GM10266 (cell line): ENCODE measurements around the gene ZFP62.
A peak's percentile ranks its signal among the peaks of the same experiment; 100 is the strongest.

Experiments used
- DNase-seq: peaks from one replicate; pipeline ENCODE4 v3.0.0; 2012; ENCODE audit errors: extremely low spot score
- CTCF ChIP-seq: IDR thresholded peaks from 2 replicates; pipeline ENCODE4 v1.5.1; 2012; ENCODE audit warnings: mild to moderate bottlenecking, low read depth; ENCODE audit not compliant: control insufficient read depth, insufficient read depth; ENCODE audit errors: missing control alignments

Gene ZFP62

DNA sequence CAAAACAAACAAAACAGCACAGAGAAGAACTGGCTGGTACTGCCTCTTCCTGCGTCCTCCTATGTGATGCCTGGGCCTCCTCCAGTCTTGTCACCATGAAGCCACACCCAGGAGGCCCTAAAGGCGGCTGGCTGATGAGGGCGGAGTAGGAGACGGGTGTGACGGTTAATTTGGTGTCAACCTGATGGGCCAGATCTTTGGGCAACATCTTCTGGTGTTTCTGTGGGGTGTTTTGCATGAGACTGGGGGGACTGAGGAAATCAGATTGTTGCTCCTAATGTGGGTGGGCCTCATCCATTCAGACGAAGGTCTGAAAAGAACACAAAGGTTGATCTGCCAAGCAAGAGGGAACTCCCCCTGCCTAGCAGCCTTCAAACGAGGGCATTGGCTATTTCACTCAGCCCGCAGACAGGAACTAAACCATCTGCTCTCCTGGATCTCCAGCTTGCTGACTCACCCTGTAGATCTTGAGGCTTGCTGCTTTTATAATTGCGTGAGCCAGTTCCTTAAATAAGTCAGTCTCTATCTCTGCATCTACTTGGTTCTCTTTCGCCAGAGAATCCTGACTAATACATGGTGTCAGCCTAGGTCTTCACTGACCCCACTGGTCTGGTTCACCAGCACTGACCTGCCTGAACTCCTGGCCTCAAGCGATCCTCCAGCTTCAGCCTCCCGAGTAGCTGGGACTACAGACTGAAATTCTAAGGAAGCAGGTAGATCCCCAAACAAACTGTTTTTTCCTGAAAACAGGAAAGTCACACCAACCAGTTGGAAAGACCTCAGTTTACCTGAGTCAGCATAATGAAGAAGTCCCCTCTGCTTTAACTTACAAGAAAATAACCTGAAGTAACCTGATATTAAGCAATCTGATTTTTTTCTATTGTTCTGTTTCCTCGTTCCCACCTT lies 12.8 kb upstream of the ZFP62 start:
- DNase-seq = no peak
- TF ChIP-seq CTCF = no peak

GRCh38 chr5:180872419-180872818 lies 11.3 kb upstream of the ZFP62 start:
- TF ChIP-seq CTCF = no peak
- DNase-seq = no peak

DNA sequence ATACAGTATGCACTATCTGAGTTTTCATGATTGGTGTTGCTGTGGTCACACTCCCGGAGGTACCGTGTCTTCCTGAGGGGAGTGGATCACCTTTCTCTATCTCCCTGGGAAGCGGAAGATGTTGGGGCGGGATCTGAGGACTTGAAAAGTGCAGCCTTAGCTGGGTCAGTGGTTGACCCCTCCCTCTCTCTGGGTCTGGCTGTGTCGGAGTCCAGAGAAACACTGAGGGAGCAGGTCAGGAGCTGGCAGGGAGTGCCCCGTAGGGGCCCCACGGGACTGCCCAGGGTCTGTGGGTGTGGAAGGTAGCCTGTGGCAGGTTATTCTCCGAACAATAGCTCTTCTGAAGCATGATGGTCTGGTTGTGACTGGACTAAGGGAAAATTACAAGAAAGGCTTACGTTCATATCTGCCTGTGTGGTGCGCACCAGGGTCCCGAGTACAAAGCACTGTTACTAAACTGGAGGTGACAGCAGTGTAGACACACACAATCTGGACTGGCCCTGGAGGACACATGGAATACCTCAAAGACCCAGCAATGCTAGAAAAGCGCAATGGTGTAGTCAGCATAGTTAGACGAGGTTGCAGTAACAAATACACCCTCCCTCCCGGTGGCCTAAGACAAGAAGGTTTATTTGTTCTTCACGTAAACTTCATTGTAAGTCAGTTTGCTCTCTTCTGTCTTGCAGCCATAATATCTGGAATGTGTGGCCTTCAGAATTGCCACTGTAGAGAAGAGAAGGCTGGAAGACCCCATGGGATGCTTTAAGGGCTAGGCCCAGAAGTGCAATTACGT lies 9.4 kb upstream of the ZFP62 start:
- DNase-seq = no peak
- TF ChIP-seq CTCF = no peak

DNA sequence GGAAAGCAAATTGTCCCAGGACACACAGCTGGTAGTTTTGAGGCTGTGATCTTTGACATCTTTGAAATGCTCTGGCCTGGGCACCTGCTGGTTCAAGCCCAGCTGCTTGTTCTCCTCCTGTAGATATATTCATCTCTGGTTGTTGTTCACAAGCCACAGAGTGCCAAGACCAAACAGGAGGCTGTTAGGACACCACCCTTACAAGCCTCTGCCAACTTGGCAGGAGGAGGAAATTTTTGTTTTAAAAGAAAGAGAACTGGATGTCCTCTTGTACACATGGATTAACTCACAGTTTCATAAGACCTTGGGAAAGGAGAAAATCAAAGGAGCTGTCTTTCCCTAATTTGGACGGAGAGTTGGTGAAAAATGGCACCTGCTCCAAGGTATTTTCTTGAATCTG lies 8.5 kb upstream of the ZFP62 start:
- no peak for DNase-seq

DNA sequence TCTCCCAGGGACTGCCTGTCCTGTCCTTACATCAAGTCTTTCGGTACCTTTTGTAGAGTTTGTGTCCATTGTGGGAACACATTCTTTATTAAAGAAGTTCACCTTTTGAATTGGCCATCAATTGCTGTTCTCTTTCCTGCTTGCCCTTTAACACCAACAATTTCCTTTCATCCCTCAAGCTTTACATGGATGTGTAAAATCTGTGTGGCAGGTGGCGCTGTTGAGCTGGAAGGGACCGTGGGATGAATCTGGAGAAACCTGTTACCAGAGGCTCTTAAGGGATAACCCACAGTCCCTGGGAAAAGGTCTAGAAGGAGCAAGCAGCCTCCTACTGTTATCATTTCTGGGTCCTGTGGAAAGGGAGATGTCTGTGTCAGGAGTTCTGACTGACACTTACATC lies 7.9 kb upstream of the ZFP62 start:
- DNase-seq = peak; percentile 52
- TF ChIP-seq CTCF = peak; percentile 81

More for the DNA sequence above, 8.5 kb upstream of the ZFP62 start:
- no peak for TF ChIP-seq CTCF

DNA sequence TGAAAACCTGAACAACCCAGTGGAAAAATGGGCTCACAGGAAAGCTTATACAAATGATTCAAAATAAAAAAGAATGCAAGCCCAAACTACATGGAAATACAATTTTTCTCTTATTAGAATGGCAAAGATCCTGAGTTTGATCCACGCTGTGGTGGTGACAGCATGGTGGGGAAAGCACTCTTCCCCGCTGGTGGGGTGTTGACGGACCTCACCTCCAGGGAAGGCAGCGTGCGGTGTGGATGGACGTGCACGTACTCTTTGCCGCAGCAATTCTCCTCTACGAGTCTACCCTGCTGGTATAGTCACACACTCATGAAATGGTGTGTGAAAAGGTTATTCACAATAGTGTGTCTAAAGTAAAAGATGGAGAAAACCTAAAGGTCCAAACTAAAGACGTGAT lies 5.9 kb upstream of the ZFP62 start:
- DNase-seq = no peak
- TF ChIP-seq CTCF = no peak
